ENCODE measurements around the gene PLAGL2.

PLAGL2 gene

DNA sequence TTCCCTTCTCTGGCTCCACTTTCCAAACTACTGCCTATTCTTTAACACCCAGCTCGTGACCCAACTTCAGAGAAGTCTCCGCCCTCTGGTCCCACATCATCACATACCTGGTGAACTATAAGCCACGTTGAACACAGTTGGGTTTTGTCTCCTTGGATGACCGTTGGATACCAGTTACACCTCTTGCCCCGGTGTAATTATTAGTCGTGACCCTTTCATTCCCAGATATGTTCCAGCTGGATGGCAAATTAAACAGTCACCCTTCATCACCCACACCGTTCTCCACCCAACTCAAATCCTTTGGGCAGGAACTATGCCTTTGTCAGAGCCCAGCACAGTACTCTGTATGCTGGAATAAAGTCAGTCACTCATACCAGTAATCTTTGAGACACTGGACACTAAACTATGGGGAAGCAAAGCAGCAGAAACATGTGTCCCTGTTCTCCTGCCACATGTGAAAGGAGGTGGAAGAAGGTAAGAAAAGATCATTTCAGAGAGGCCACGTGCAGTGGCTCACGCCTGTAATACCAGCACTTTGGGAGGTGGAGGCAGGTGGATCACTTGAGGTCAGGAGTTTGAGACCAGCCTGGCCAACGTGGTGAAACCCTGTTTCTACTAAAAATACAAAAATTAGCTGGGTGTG is 22.5 kb downstream of the PLAGL2 start:
- H3K27me3 ChIP-seq (ENCODE audit: control insufficient read depth, low read length): no peaks in the 10 kb centered on the region
- no peak overlapping the region for H3K27ac ChIP-seq (ENCODE audit: low read depth, low read length)
- no peaks in the 10 kb centered on the region for H3K36me3 ChIP-seq (ENCODE audit: control insufficient read depth, low read length)
- no peak overlapping the region for H3K4me3 ChIP-seq (ENCODE audit: low read length)
- no peaks in the 10 kb centered on the region for H3K9me3 ChIP-seq (ENCODE audit: control insufficient read depth, insufficient read depth, low read length)
- H3F3A ChIP-seq (ENCODE audit: control insufficient read depth, insufficient read depth): no peaks in the 10 kb centered on the region
- H3K4me1 ChIP-seq (ENCODE audit: control insufficient read depth, low read length): no peaks in the 10 kb centered on the region
- no peaks in the 10 kb centered on the region for H4K20me1 ChIP-seq (ENCODE audit: control insufficient read depth, insufficient read depth, low read depth, low read length)
- no peaks in the 10 kb centered on the region for H3K79me2 ChIP-seq (ENCODE audit: control insufficient read depth, low read length)
- no peaks in the 10 kb centered on the region for H3K9me2 ChIP-seq (replicated peaks; ENCODE audit: control insufficient read depth, low read length)
- H3K4me2 ChIP-seq (ENCODE audit: low read length): no peak overlapping the region
- TF ChIP-seq EZH2phosphoT487 (IDR thresholded peaks at IDR 0.05; ENCODE audit: borderline replicate concordance, low read length): no peak
- TF ChIP-seq, protein P1, sequence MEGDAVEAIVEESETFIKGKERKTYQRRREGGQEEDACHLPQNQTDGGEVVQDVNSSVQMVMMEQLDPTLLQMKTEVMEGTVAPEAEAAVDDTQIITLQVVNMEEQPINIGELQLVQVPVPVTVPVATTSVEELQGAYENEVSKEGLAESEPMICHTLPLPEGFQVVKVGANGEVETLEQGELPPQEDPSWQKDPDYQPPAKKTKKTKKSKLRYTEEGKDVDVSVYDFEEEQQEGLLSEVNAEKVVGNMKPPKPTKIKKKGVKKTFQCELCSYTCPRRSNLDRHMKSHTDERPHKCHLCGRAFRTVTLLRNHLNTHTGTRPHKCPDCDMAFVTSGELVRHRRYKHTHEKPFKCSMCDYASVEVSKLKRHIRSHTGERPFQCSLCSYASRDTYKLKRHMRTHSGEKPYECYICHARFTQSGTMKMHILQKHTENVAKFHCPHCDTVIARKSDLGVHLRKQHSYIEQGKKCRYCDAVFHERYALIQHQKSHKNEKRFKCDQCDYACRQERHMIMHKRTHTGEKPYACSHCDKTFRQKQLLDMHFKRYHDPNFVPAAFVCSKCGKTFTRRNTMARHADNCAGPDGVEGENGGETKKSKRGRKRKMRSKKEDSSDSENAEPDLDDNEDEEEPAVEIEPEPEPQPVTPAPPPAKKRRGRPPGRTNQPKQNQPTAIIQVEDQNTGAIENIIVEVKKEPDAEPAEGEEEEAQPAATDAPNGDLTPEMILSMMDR (IDR thresholded peaks at IDR 0.05; ENCODE audit: low read depth, low read length, poor library complexity, severe bottlenecking): no peak

DNA sequence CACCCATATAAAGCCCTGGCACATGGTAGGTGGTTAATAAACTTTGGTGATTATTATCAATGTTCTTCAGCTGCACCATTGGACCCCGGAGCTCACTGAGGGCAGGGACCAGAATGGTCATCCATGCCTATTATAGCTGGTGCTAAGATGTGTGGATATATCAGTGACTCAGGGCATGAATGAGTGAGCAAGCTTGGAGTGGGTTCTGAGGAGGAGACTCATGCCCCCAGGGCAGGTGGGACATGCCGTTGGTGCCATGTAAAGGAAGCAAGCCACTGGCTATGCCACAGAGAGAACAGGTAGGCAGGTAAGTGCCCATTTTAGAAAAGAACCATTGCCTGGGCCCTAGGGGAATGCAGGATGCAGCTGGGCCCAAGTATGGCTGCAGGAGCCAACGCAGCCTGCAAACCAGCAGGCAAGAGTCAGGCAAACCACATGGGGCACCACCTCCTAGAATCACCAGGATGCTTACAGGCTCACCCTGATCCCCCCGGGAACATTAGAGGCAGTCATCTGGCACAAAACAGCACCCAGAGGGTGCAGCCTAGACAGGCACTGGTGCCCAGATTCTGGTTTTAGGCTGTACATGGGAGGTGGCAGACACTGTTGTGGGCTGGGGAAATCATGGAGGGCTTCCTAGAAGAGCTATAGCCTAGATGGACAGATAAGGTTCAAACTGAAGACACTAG is 23.5 kb downstream of the PLAGL2 start:
- no peaks in the 10 kb centered on the region for H3F3A ChIP-seq (ENCODE audit: control insufficient read depth, insufficient read depth)
- no peaks in the 10 kb centered on the region for H3K36me3 ChIP-seq (ENCODE audit: control insufficient read depth, low read length)
- no peak for TF ChIP-seq EZH2phosphoT487 (IDR thresholded peaks at IDR 0.05; ENCODE audit: borderline replicate concordance, low read length)
- TF ChIP-seq, protein P1 (IDR thresholded peaks at IDR 0.05; ENCODE audit: low read depth, low read length, poor library complexity, severe bottlenecking): no peak
- H3K4me2 ChIP-seq (ENCODE audit: low read length): no peak overlapping the region
- H3K9me2 ChIP-seq (replicated peaks; ENCODE audit: control insufficient read depth, low read length): no peaks in the 10 kb centered on the region
- H3K79me2 ChIP-seq (ENCODE audit: control insufficient read depth, low read length): no peaks in the 10 kb centered on the region
- H3K27ac ChIP-seq (ENCODE audit: low read depth, low read length): no peak overlapping the region
- H3K27me3 ChIP-seq (ENCODE audit: control insufficient read depth, low read length): no peaks in the 10 kb centered on the region
- H3K4me3 ChIP-seq (ENCODE audit: low read length): no peak overlapping the region
- no peaks in the 10 kb centered on the region for H4K20me1 ChIP-seq (ENCODE audit: control insufficient read depth, insufficient read depth, low read depth, low read length)
- H3K9me3 ChIP-seq (ENCODE audit: control insufficient read depth, insufficient read depth, low read length): no peaks in the 10 kb centered on the region
- no peaks in the 10 kb centered on the region for H3K4me1 ChIP-seq (ENCODE audit: control insufficient read depth, low read length)

DNA sequence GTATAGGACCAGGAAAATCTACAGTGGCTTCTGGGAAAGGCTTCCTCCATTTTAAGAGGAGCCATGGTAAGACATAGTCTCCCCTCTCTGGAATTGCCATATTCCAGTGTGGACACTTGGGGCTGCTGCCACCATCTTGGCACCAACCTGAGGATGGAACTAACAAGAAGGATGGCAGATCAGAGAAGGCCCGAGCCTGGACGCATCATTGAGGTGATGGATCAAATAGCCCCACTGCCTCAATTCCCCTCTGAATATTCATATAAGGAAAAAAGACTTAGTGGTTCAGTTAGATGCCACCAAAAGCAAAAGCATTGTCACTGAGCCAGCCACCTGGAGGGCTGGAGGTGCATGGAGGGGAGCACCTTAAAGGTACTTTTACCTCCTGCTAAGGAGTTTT is 25.9 kb downstream of the PLAGL2 start:
- Histone ChIP-seq H3K27me3 (ENCODE audit: control insufficient read depth, low read length) (no peaks in the 10 kb centered on the region), H3K9me3 (ENCODE audit: control insufficient read depth, insufficient read depth, low read length) (no peaks in the 10 kb centered on the region), H3K4me1 (ENCODE audit: control insufficient read depth, low read length) (no peaks in the 10 kb centered on the region), H3K27ac (ENCODE audit: low read depth, low read length) (no peak overlapping the region), H3K4me3 (ENCODE audit: low read length) (no peak overlapping the region), H3K36me3 (ENCODE audit: control insufficient read depth, low read length) (no peaks in the 10 kb centered on the region), H3K9me2 (replicated peaks; ENCODE audit: control insufficient read depth, low read length) (no peaks in the 10 kb centered on the region), H3K79me2 (ENCODE audit: control insufficient read depth, low read length) (no peaks in the 10 kb centered on the region), H4K20me1 (ENCODE audit: control insufficient read depth, insufficient read depth, low read depth, low read length) (no peaks in the 10 kb centered on the region), H3F3A (ENCODE audit: control insufficient read depth, insufficient read depth) (no peaks in the 10 kb centered on the region), H3K4me2 (ENCODE audit: low read length) (no peak overlapping the region)
- no peak for TF ChIP-seq EZH2phosphoT487 (IDR thresholded peaks at IDR 0.05; ENCODE audit: borderline replicate concordance, low read length)
- TF ChIP-seq, protein P1 (IDR thresholded peaks at IDR 0.05; ENCODE audit: low read depth, low read length, poor library complexity, severe bottlenecking): no peak

Measured in DOHH2 (cell line).